Cardiac ventricle fibroblast (primary cell): ENCODE measurements around the gene HSD17B8. TPM values are rescaled to one million over a fixed set of nuclear protein-coding genes. Genes with fewer than 3 reads are reported as not detected.

Experiments
- total RNA-seq: library from RNA; depleted of rRNA; stranded (reverse); fragments of >200 nt; gene quantifications from 2 replicates; pipeline ENCODE4 v1.2.3, GENCODE V29; 2015

The HSD17B8 gene
- 2.2 and 6.6 TPM in 2 replicates for total RNA-seq

DNA sequence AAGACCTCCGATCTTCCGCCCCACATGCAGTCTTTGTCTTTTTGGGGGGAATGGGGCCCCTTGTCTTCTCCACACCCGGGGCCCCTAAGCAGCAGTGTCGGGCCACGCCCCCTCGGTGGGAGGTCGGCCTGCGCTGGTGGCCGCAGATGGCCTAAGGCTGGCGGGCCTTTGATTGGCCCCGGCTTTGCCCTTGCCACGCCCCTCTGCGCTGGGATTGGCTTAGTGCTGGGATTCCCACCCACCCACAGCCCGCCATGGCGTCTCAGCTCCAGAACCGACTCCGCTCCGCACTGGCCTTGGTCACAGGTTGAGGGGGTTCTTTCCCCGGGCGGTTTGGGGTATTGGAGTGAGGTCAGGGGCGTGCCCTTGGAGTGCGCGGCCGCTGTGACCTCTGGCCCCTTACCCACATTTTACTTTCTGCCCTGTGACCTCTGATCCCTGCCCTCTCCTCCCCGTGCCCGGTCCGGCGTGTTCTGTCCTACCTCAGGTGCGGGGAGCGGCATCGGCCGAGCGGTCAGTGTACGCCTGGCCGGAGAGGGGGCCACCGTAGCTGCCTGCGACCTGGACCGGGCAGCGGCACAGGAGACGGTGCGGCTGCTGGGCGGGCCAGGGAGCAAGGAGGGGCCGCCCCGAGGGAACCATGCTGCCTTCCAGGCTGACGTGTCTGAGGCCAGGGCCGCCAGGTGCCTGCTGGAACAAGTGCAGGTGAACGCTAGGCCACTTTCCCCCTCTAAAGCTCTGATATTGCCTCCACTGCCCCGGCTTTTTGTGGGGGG lies at the start of gene HSD17B8:
Gene HSD17B8, plus strand, starts transcription at position 241 of the 776 bp plus-strand sequence. Its CDS starts 14 bp downstream, at position 255.

DNA sequence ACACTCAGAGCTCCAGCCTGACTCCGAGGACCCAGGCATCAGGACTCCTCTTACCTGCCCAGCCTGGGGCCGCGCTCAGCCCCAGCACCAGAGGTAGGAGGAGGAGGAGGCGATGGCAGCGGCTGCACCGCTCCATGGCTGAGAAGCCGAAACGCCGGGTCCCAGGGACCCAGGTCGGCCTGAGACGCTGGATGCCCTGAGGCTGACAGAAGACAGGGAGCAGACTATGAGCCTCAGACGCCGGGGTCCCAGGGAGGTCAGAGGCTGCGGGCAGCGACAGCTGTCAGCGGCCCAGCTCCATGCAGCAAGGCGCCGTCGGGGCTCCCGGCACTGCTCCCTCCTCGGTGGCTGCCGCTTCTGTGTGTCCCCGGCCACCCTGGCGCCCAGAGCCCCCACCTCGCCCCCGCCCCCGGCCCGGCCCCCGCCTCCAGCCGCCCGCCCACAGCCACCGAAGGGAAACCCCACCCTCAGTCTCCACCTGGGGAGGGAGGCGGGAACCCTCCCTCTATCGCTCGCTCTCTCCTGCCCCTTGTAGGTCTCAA lies 12.3 kb upstream of the HSD17B8 start, which contains the start of gene COL11A2:
Gene COL11A2, minus strand, starts transcription at position 363 of the 542 bp plus-strand sequence. Its CDS starts 227 bp downstream, at position 136.

DNA sequence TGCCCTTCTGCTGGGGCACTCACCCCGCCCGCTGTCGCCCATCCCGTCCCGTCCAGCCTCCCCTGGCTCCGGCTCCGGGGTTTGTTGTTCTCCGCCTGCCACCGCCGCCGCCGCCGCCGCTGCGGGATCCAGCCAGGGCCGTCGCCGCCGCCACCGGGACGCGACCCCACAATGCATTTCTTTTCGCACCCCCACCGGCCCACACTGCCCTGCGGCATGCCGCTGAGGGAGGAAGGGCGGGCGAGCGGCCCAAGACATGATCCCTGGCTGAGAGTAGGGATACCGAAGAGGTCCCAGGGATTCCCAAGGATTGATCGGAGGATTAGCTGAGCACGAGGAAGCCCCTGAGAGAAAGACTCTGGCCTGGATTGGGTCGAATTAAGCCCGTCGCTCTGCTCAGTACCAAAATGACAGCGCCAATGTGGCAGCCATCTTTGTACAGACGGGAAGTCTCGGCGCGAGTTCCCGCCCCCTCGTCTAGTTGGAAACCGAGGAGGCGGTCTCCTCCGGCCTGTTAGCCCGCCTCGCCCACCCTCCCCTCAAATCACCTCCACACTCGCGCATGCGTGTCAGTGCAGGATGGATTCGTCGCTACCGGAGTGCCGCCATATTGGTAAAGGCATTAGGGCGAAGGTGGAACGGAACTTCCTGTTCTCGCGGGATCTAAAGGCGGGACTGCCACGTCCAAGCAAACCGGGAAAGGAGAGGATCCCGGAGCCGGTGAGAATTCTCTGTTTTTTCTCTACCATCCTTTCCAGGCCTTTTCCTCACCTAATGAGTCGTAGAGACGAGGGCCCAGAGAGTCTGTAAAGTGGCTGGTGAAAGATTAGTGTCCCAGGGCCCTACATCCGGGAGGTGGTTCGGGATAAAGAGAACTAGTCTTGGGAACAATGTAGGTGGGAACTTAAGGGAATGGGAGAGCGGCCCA lies 4.0 kb upstream of the HSD17B8 start, which contains the start of the genes RXRB and SLC39A7:
Gene RXRB, minus strand, starts transcription at position 447 of the 928 bp plus-strand sequence. Its CDS starts 189 bp downstream, at position 258.
Gene SLC39A7, plus strand, starts transcription at position 649 of the 928 bp plus-strand sequence. CDS start 379 bp downstream, outside the sequence.

DNA sequence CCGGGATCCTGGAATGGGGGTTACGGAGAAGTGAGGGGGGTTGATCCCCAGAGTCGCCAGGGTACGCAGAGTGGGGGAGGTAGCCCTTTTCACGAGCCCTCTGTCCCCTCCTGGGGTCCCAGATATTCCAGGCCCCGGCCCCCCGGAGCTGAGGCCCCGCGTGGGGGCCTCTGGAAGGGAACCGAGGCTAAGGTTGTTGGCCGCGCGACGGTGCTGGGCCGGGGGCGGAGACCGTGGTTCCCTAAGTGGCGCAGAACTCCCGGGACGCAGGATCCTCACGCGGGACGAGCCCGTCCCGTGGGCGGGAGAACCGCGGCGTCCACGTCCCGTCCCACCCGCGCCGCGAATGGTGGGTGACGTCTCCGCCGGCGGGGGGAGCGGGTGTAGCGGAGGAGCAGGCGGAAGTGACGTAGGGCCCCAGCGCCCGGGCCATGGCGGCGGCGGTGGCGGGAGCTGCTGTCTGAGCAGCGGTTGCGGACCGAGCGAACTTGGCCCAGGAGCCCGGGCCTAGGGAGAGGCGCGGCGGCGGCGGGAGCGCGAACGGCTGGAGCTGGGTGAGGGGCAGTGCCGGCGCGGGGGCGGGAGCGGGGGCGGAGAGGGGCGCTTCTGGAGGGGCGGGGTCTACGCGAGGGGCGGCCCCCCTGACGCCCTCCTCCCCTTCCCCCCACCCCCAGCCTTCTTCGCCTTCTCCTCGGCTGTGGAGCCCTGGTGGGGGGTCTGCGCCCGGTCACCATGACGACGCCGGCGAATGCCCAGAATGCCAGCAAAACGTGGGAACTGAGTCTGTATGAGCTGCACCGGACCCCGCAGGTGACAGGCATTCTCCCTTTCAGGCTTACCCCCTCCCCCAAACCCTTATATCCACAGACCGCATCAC lies 3.9 kb downstream of the HSD17B8 start, which contains the start of gene RING1:
Gene RING1, plus strand, starts transcription at position 410 of the 877 bp plus-strand sequence. Its CDS starts 323 bp downstream, at position 733.

Other genes with a start within 250 kb of the HSD17B8 start
- 112 and 121 TPM in 2 replicates for gene BRD2, start 236.1 kb upstream of the HSD17B8 start, total RNA-seq
- gene HLA-DOA, start 195.1 kb upstream of the HSD17B8 start, total RNA-seq: 0.12 TPM in 1 of 2 replicates, not detected in the other
- gene HLA-DPA1, start 131.0 kb upstream of the HSD17B8 start, total RNA-seq: 2.8 and 7.6 TPM in 2 replicates
- gene HLA-DPB1, start 128.7 kb upstream of the HSD17B8 start, total RNA-seq: 4.1 and 10.1 TPM in 2 replicates
- gene COL11A2, start 12.2 kb upstream of the HSD17B8 start, total RNA-seq: 0.05 and 0.06 TPM in 2 replicates
- gene RXRB, start 4.0 kb upstream of the HSD17B8 start, total RNA-seq: 19.2 and 20.3 TPM in 2 replicates
- 133 and 143 TPM in 2 replicates for gene SLC39A7, start 3.8 kb upstream of the HSD17B8 start, total RNA-seq
- 13.6 and 13.9 TPM in 2 replicates for gene RING1, start 3.8 kb downstream of the HSD17B8 start, total RNA-seq
- 13.3 and 29.0 TPM in 2 replicates for gene VPS52, start 67.2 kb downstream of the HSD17B8 start, total RNA-seq
- 3,899 and 4,707 TPM in 2 replicates for gene RPS18, start 67.4 kb downstream of the HSD17B8 start, total RNA-seq
- gene B3GALT4, start 72.5 kb downstream of the HSD17B8 start, total RNA-seq: 2.3 and 2.7 TPM in 2 replicates
- 55.5 and 57.8 TPM in 2 replicates for gene WDR46, start 84.6 kb downstream of the HSD17B8 start, total RNA-seq
- 45.7 and 55.3 TPM in 2 replicates for gene PFDN6, start 84.9 kb downstream of the HSD17B8 start, total RNA-seq
- gene RGL2, start 94.3 kb downstream of the HSD17B8 start, total RNA-seq: 16.1 and 17.8 TPM in 2 replicates
- gene TAPBP, start 109.4 kb downstream of the HSD17B8 start, total RNA-seq: 47.9 and 50.1 TPM in 2 replicates
- 13.9 and 17.1 TPM in 2 replicates for gene ZBTB22, start 113.1 kb downstream of the HSD17B8 start, total RNA-seq
- gene DAXX, start 118.3 kb downstream of the HSD17B8 start, total RNA-seq: 33.6 and 35.2 TPM in 2 replicates
- gene KIFC1, start 187.2 kb downstream of the HSD17B8 start, total RNA-seq: 1.3 and 5.0 TPM in 2 replicates
- 22.2 and 32.6 TPM in 2 replicates for gene PHF1, start 206.4 kb downstream of the HSD17B8 start, total RNA-seq
- 124 and 165 TPM in 2 replicates for gene CUTA, start 213.5 kb downstream of the HSD17B8 start, total RNA-seq
- 8.1 TPM in 2 replicates for gene SYNGAP1, start 215.4 kb downstream of the HSD17B8 start, total RNA-seq
- 2.6 and 4.7 TPM in 2 replicates for gene ZBTB9, start 249.9 kb downstream of the HSD17B8 start, total RNA-seq